ENCODE results near the gene GAS7. TPM values are rescaled to one million over a fixed set of nuclear protein-coding genes. Genes with fewer than 3 reads are reported as not detected.

The GAS7 gene
- total RNA-seq, 1 donor from 2014 or later = 0.26 TPM

DNA sequence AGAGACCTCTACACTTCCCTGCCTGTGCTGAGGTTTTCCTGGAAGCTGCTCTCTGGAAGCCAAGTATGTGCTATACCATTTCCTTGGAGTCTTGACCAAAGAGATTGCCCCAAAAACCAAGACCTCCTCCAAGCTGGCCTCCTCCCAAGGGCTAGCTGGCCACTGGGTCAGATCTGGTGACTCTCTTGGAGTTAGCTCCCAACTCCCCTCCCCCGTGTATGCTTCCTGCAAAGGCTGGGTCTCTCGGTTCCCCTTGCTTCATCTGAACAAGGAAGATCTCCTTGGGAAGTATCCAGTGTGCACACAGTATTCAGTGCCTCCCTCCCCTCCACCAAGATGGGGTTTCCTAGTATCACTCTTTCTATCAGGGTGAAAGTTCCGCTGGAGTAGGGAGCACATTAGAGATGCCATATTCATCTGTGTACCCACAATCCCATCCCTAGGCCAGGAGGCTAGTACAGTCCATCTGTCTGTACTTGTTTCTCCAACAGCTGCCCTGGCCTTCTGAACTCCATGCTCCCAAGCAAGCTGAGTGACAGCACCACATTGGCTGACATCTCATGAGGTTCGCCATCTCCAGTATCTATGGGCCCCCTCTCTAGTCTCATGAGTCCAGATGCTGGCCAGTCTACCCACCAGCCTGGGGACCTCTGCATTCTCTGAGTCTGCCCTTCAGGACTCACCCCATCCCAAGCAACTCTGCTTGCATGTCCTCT, 3.2 kb downstream of the GAS7 start:
- peaks cover 18% of the 10 kb centered on the region for H3K9me3 Mint-ChIP-seq
- H3K27ac Mint-ChIP-seq = no peak overlapping the region
- peaks cover 3% of the 10 kb centered on the region for H3K36me3 Mint-ChIP-seq (ENCODE audit: low read depth)
- H3K27me3 Mint-ChIP-seq = peaks cover 21% of the 10 kb centered on the region
- intact Hi-C loops (cut with micrococcal nuclease) = no loop called here
- H3K4me1 Mint-ChIP-seq = peaks cover 3% of the 10 kb centered on the region
- DNase-seq = no peak
- H3K4me3 Mint-ChIP-seq = no peak overlapping the region

DNA sequence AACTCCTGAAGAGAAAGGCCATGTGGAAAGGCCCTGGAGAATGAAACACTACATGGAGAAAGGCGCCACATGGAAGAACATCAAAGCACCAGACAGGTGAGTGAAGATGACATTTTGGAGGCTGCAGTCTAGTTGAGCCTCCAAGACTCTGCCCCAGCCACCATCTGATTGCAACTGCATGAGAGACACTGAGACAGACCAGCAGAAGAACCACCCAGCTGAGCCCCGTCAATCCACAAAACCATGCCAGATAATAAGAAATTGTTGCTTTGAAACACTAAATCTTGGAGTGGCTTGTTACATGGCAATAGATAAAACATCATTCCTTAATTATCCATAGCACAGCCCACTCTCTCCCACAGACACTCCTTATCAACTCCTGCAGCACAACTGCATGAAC, 4.8 kb downstream of the GAS7 start:
- Mint-ChIP-seq H3K27me3 (peaks cover 12% of the 10 kb centered on the region), H3K4me3 (no peak overlapping the region), H3K36me3 (ENCODE audit: low read depth) (peaks cover 3% of the 10 kb centered on the region), H3K9me3 (peaks cover 18% of the 10 kb centered on the region), H3K4me1 (no peaks in the 10 kb centered on the region), H3K27ac (no peak overlapping the region)
- intact Hi-C loops (cut with micrococcal nuclease) = no loop called here
- DNase-seq = no peak

DNA sequence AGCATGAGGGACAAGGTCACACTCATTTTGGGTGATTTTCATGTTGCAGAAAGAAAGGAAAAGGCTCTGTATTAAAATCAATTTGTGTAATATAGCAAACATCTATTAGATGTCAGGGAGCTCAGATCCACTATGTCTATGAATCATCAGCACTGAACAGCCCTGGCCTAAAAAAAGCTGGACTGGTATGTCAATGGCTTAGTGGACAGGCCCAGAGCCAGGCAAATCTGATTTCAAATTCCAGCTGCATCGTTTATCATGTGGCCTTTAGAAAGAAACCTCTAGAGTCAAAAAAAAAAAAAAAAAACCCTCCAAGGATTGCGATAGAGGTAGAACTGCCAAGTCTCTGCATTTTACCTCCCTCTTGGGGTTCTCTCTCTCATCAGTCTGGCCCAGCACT, 5.4 kb downstream of the GAS7 start:
- intact Hi-C loops (cut with micrococcal nuclease) = no loop called here
- Mint-ChIP-seq H3K4me3 (no peak overlapping the region), H3K4me1 (no peaks in the 10 kb centered on the region), H3K9me3 (peaks cover 18% of the 10 kb centered on the region), H3K27ac (no peak overlapping the region), H3K27me3 (peaks cover 12% of the 10 kb centered on the region), H3K36me3 (ENCODE audit: low read depth) (peaks cover 3% of the 10 kb centered on the region)
- no peak for DNase-seq

DNA sequence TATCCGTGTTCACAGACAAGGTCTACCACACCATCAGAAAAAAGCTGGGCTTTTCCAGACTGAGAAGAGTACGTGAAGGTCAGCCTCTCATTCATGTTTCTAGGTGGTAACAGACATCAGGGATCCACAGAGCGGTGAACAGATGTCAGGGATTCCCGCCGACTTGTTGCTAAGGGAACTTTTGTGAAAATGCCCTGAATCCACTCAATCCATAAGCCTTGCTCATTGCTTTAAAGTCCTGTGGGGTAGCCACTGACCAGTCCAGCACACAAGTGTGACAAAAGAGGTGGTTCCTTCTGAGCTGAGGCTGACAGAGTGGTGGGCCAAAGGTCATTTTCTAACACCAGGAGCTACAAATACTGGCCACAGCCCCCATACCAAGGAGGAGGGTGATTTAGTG, 5.9 kb downstream of the GAS7 start:
- intact Hi-C loops (cut with micrococcal nuclease) = no loop called here
- Mint-ChIP-seq H3K4me3 (no peak overlapping the region), H3K27ac (no peak overlapping the region), H3K9me3 (peaks cover 18% of the 10 kb centered on the region), H3K27me3 (peaks cover 12% of the 10 kb centered on the region), H3K36me3 (ENCODE audit: low read depth) (peaks cover 3% of the 10 kb centered on the region), H3K4me1 (no peaks in the 10 kb centered on the region)
- DNase-seq = no peak

DNA sequence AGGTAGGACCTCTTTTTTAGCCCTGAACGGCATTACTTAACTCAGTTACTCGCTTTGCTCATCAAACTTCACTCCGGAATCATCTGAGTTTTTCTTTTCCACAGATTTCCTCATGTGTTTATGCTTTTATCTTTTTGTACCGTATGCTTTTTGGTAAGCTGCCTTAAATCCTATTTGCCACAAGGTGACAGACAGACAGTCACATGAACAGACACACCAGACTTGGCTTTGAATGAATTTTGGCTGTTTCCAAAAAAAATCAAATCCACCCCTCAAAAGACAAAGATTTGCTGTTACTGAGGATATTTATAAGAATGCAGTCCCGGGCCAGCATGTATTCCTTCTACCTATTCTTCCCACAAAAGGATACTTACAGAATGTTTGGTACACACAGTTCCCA, 10.9 kb downstream of the GAS7 start:
- intact Hi-C loops (cut with micrococcal nuclease) = no loop called here
- Mint-ChIP-seq H3K9me3 (peaks cover 4% of the 10 kb centered on the region), H3K27ac (no peak overlapping the region), H3K4me1 (no peaks in the 10 kb centered on the region), H3K27me3 (no peaks in the 10 kb centered on the region), H3K36me3 (ENCODE audit: low read depth) (no peaks in the 10 kb centered on the region), H3K4me3 (no peak overlapping the region)
- DNase-seq = no peak

DNA sequence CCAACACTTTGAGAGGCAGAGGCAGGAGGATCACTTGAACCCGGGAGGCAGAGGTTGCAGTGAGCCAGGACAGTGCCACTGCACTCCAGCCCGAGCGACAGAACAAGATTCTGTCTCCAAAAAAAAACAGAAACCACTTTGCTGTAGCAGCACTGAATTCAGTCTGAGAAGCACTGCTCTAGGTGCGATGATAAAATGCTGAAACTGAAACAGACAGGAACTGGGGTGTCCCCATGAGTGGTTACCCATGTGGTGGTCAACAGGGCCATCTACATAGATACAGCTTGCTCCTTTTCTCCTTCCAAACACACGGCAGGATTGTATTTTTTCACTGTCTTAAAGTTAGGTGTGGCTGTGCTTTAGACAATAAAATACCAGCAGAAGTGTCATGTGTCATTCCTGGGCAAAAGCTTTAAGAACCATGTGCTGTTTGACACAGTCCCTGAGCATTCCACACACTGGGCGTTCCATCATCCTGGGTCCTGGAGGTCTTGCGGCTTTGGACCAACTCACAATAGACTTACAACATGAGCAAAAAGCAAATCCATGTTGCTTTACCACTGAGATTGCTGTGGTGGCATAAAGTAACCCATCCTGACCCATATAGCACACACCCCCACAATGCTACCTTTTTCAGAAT, 11.5 kb downstream of the GAS7 start:
- peaks cover 1% of the 10 kb centered on the region for H3K9me3 Mint-ChIP-seq
- no peak for DNase-seq
- no peak overlapping the region for H3K4me3 Mint-ChIP-seq

DNA sequence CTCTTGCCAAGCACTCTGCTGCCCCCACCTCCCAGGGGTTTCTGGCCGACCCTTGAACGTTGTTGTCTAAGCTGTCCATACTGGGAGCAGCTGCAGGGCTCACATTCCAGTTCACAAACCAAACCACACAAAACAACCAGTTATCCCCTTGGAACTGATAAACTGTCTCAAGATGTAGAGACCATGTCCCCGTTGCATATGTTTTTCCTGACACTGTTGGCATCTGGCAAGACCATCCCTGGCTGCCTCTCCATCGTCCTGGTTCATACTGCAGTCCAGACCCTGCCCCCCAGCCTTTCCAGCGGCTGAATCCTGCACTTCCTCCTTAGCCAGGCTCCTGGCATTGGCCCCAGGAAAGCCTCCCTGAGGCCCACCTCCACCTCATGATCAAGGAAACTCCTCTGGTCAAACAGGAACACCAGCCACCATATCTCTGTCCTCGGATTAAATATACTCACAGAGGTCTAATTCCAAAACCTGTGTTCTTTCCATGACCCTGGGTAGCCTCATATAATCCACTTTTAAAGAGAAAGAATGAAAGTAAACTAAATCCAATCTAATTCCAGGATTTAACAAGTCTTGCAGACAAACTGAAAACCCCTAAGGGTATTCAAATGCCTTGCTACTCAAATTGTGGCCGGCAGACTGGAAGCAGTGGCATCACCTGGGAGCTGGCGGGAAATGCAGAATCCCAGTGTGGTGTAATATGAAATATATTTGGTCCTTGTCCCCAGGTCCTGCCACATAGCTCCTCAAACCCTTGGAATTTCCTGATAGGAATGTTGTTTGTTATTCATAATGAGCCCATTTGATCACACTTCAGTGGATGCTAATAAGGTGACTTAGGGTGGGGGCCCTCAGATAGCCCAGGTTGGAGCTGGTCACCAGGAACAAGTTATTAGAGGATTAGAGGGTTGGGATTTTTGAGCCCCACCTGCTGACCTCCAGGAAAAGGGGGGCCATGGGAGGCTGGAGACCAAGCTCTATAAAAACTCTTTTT, 14.2 kb downstream of the GAS7 start:
- H3K27me3 Mint-ChIP-seq = no peaks in the 10 kb centered on the region
- no peak overlapping the region for H3K4me3 Mint-ChIP-seq
- H3K4me1 Mint-ChIP-seq = no peaks in the 10 kb centered on the region
- no peaks in the 10 kb centered on the region for H3K9me3 Mint-ChIP-seq
- intact Hi-C loops (cut with micrococcal nuclease) = no loop called here
- no peak for DNase-seq
- H3K36me3 Mint-ChIP-seq (ENCODE audit: low read depth) = no peaks in the 10 kb centered on the region
- no peak overlapping the region for H3K27ac Mint-ChIP-seq

More for the DNA sequence above, 11.5 kb downstream of the GAS7 start:
- intact Hi-C loops (cut with micrococcal nuclease) = no loop called here
- Mint-ChIP-seq H3K36me3 (ENCODE audit: low read depth) (no peaks in the 10 kb centered on the region), H3K27me3 (no peaks in the 10 kb centered on the region), H3K27ac (no peak overlapping the region), H3K4me1 (no peaks in the 10 kb centered on the region)

DNA sequence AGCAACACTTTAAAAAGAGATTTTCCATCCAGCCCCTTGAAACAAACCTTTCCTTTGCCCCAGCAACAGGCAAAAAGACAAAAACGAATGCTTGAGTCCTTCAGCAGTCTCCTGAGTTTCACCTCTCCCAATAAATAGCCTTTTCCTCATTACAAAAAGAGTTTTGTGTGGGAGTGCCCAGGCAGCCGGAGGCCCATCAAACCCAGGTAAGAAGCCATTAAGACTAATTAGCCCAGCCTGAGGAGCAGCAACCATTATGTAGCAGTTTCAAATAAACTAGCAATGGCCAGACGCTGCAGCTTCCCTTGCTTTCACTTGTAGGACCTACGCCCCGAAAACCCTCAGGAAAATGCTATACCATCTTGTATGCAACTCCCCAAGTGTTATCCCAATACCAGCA, 15.6 kb downstream of the GAS7 start:
- H3K4me3 Mint-ChIP-seq = no peak overlapping the region
- no peaks in the 10 kb centered on the region for H3K36me3 Mint-ChIP-seq (ENCODE audit: low read depth)
- no peaks in the 10 kb centered on the region for H3K4me1 Mint-ChIP-seq
- no peaks in the 10 kb centered on the region for H3K27me3 Mint-ChIP-seq
- H3K9me3 Mint-ChIP-seq = no peaks in the 10 kb centered on the region
- no peak overlapping the region for H3K27ac Mint-ChIP-seq
- intact Hi-C loops (cut with micrococcal nuclease) = no loop called here
- no peak for DNase-seq

DNA sequence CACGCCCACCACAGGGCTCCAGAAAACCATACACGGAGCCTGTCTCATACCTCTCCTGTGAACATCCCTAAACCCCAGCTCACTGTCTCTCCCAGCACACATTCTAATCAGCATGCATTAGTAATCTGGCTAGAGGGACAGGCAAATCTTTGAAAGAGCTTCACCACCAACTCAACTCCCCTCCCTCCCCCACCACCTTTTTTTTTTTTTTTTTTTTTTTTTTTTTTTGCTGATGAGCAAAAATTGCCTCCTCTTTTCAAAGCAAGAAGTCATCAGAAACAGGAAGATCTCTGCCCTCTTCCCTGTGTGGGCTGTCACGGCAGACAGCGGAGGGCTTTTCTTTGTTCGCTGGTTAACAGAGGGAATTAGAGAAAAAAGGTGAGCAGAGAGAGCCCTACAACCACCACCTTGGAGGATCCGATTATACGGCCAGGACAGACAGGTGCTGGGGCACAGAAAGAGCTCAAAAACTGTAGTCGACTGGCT, 19.9 kb downstream of the GAS7 start:
- Mint-ChIP-seq H3K27me3 (no peaks in the 10 kb centered on the region), H3K4me1 (no peaks in the 10 kb centered on the region), H3K9me3 (no peaks in the 10 kb centered on the region), H3K27ac (no peak overlapping the region), H3K4me3 (no peak overlapping the region), H3K36me3 (ENCODE audit: low read depth) (no peaks in the 10 kb centered on the region)
- DNase-seq = no peak
- intact Hi-C loops (cut with micrococcal nuclease) = no loop called here

DNA sequence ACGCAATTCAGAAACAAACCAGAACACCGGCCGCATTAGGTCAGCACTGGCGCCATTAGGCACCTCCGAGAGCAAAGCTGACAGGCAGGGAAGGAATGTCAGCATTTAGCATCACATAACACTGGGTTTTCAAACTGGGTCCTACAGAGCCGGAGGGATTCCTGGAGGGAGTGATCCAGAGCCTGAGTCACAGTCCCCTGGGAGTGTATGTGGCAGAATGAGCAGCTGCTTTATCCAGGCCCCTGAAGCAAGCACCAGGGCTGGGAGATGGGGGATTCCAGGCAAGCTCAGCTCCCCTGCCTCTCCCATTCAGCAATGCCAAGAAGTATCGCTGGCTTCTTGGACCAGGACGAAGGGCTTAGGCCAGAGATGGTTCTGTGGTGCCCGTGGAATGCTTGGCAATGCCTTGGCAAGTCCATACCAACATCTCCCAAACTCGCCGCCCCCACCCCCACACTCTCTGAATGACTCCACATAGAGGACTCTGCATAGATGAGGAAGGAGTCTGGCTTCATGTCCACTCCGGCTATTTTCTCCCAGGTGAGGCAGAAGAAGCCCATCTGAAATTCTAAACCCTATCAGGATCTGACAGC, 20.4 kb downstream of the GAS7 start:
- intact Hi-C loops (cut with micrococcal nuclease) = no loop called here
- no peak for DNase-seq
- no peak overlapping the region for H3K4me3 Mint-ChIP-seq
- H3K36me3 Mint-ChIP-seq (ENCODE audit: low read depth) = no peaks in the 10 kb centered on the region
- peaks cover 2% of the 10 kb centered on the region for H3K9me3 Mint-ChIP-seq
- no peak overlapping the region for H3K27ac Mint-ChIP-seq
- H3K4me1 Mint-ChIP-seq = no peaks in the 10 kb centered on the region
- H3K27me3 Mint-ChIP-seq = no peaks in the 10 kb centered on the region

DNA sequence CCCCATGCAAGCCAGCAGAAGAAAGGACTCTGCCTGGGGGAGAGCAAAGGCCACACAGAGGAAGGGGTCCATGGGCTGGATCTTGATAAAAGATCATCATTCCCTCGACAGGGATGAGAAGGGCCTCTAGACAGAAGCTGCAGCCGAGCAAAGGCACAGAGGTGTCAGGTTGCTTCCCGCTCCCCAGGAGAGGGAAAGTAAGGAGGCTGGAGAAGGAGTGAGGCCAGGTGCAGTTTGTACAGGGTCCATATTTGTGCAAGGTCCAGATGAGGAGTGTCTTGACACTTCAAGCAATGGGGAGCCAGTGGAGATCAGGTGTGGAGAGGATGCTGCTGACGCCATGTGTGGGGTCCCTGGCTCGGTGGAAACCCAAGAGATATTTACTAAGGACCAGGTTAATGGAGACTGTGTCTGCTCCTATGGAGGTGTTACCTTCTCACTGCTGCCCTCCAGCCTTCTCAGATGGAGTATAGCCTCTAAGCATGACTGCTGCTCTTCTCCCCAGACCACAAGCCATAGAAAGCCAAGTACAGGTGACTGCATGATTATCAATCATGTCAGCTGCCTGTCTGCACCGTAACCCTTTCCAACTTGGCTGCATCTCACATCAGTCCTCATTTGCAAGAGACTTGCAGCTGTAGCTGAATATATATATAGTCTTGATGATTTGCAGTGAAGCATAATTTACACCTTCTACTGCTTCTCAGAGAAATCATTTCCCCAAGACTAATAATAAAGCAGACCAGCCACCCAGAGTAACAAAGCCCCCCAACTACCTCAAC, 21.1 kb downstream of the GAS7 start:
- no peak for DNase-seq
- H3K4me3 Mint-ChIP-seq = no peak overlapping the region
- H3K27ac Mint-ChIP-seq = no peak overlapping the region
- H3K4me1 Mint-ChIP-seq = no peaks in the 10 kb centered on the region
- peaks cover 8% of the 10 kb centered on the region for H3K9me3 Mint-ChIP-seq
- H3K27me3 Mint-ChIP-seq = peaks cover under 1% of the 10 kb centered on the region
- intact Hi-C loops (cut with micrococcal nuclease) = no loop called here
- H3K36me3 Mint-ChIP-seq (ENCODE audit: low read depth) = no peaks in the 10 kb centered on the region

DNA sequence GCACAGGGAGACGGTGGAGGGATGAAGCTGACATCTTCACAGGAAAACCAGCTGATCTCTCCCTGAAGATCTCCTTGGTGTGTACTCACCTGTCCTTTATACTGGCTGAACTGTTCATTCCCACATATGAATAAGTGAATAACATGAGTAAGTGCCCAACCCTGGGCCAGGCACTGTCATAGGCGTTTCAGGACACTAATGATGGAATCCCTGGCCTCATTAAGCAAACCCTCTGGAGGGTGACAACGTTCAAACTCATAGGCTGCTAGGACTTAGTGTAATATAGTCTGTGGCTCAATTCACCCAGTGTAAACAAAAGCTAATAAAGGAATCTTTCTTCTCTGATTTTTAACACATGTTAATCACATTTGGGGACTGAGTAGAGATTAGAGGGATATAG, 24.5 kb downstream of the GAS7 start:
- Mint-ChIP-seq H3K36me3 (ENCODE audit: low read depth) (no peaks in the 10 kb centered on the region), H3K4me1 (peaks cover 8% of the 10 kb centered on the region), H3K4me3 (no peak overlapping the region), H3K27me3 (peaks cover 12% of the 10 kb centered on the region), H3K27ac (no peak overlapping the region), H3K9me3 (peaks cover 8% of the 10 kb centered on the region)
- DNase-seq = no peak
- intact Hi-C loops (cut with micrococcal nuclease) = no loop called here

DNA sequence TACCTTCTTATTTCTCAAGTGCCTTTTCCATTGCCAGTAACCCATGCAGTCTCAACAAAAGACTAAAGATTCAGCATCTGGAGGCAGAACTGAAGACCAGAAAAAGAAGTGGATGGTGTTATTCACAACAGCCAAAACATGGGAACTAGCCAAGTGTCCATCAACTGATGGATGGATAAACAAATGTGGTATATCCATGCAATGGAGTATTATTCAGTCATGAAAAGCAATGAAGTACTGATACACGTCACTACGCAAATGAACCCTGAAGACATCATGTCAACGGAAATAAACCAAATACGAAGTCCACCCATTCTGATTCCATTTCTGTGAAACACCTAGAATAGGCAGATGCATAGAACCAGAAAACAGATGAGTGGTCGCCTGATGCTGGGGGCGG, 25.6 kb downstream of the GAS7 start:
- H3K4me3 Mint-ChIP-seq = no peak overlapping the region

More for the DNA sequence above, 25.6 kb downstream of the GAS7 start:
- Mint-ChIP-seq H3K27me3 (peaks cover 12% of the 10 kb centered on the region), H3K27ac (no peak overlapping the region), H3K36me3 (ENCODE audit: low read depth) (no peaks in the 10 kb centered on the region), H3K9me3 (peaks cover 8% of the 10 kb centered on the region), H3K4me1 (peaks cover 8% of the 10 kb centered on the region)
- no peak for DNase-seq
- intact Hi-C loops (cut with micrococcal nuclease) = no loop called here
